Sigmoid colon (tissue), 4 donors: ENCODE results near the gene SLC34A3.

Experiments
- EP300 ChIP-seq, 4 donors: sonication (generic); formaldehyde crosslinking; IDR thresholded peaks; one replicate each; pipeline ENCODE4 v1.6.1; 2017; ENCODE audit warnings: antibody characterized with exemption in 4 of 4
- POLR2A ChIP-seq, 2 donors: fragments of 450-650 bp; IDR thresholded peaks; one replicate each; pipeline ENCODE4 v1.6.1; 2016; ENCODE audit warnings: antibody characterized with exemption in 2 of 2, mild to moderate bottlenecking in 2 of 2, moderate library complexity in 2 of 2
- POLR2AphosphoS5 ChIP-seq, 4 donors: sonication (generic); formaldehyde crosslinking; IDR thresholded peaks; one replicate each; pipeline ENCODE4 v1.6.1; 2017; ENCODE audit warnings: antibody characterized with exemption in 4 of 4
- TF ChIP-seq, protein P1 (sequence below), 4 experiments: fragments of 450-650 bp in 3 of 4; fragments of 200-600 bp in 1 of 4; IDR thresholded peaks; one replicate each; pipeline ENCODE4 v1.5.1; 2016 to 2019; ENCODE audit warnings: antibody characterized with exemption in 4 of 4, mild to moderate bottlenecking in 3 of 4, moderate library complexity in 2 of 4

DNA sequence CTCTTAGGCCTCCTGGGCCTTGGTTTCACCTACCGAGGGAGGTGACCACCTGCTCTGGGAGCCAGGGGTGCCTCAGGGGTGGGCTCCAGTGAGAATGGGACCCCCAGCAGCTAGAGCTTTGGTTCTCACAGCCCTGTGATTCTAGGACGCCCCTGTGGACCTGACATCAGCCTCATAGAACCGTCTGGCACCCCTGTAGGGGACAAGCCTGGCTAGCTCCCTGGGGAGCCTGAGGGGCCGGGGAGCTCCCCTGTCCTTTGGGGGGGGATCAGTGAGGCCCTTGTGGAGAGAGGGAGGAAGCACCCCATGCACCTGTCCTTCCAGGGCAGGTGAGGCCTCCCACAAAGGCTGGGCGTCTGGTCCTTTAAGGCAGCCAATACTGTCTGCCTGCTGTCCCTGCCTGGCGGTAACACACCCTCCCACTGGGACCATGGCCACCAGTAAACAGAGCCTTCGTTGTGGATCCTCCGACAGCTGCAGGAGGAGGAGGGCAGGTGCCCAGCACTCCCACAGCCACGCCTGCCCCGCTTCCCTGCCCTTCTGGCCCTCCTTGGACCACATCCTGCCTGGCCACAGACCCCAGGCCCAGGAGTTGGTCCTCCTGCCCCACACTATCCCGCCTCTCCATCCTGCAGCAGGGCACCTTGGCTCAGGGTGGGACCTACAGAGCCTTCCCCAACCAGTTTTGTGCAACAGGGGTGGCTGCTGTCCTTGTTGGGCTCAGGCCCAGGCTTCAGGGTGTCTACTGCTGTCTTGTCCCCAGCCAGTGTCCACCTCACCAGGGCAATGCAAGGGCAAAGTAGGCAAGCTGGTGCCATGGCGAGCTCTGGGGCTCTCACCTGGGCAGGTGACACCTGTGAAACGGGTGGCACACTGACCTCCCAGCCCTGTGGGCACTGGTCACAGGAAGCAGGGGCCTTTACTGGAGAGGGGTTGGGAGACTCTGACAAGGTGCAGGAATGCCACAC, 7.3 kb downstream of the SLC34A3 start:
- TF ChIP-seq POLR2A (IDR thresholded peaks at IDR 0.05) (no peak), EP300 (IDR thresholded peaks at IDR 0.05) (no peak), POLR2AphosphoS5 (IDR thresholded peaks at IDR 0.05) (no peak)
- TF ChIP-seq, protein P1, sequence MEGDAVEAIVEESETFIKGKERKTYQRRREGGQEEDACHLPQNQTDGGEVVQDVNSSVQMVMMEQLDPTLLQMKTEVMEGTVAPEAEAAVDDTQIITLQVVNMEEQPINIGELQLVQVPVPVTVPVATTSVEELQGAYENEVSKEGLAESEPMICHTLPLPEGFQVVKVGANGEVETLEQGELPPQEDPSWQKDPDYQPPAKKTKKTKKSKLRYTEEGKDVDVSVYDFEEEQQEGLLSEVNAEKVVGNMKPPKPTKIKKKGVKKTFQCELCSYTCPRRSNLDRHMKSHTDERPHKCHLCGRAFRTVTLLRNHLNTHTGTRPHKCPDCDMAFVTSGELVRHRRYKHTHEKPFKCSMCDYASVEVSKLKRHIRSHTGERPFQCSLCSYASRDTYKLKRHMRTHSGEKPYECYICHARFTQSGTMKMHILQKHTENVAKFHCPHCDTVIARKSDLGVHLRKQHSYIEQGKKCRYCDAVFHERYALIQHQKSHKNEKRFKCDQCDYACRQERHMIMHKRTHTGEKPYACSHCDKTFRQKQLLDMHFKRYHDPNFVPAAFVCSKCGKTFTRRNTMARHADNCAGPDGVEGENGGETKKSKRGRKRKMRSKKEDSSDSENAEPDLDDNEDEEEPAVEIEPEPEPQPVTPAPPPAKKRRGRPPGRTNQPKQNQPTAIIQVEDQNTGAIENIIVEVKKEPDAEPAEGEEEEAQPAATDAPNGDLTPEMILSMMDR (IDR thresholded peaks at IDR 0.05): no peak
